Activated T-helper 9 cell treated with anti-CD3 and anti-CD28 coated beads, Interleukin-2, amount 50 U/mL, for 16 hours (primary cell): ENCODE results near the gene LRRC3C.
A peak's percentile ranks its signal among the peaks of the same experiment; 100 is the strongest.
"Not testable (repeated sequence)": the region's sequence is repeated elsewhere in the genome, so short reads cannot be mapped to it uniquely, and the experiment has no call there.

ENCODE experiments used
- DNase-seq: peaks from one replicate; pipeline ENCODE4 v3.0.0-alpha.2; 2020; ENCODE audit warnings: low read depth

The LRRC3C gene, protein sequence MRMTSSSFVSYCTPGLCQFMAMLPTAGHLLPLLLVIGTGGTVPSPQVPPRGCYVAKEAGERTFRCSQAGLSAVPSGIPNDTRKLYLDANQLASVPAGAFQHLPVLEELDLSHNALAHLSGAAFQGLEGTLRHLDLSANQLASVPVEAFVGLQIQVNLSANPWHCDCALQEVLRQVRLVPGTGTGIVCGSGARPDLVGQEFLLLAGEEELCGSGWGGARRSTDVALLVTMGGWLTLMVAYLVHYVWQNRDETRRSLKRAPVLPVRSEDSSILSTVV

DNA sequence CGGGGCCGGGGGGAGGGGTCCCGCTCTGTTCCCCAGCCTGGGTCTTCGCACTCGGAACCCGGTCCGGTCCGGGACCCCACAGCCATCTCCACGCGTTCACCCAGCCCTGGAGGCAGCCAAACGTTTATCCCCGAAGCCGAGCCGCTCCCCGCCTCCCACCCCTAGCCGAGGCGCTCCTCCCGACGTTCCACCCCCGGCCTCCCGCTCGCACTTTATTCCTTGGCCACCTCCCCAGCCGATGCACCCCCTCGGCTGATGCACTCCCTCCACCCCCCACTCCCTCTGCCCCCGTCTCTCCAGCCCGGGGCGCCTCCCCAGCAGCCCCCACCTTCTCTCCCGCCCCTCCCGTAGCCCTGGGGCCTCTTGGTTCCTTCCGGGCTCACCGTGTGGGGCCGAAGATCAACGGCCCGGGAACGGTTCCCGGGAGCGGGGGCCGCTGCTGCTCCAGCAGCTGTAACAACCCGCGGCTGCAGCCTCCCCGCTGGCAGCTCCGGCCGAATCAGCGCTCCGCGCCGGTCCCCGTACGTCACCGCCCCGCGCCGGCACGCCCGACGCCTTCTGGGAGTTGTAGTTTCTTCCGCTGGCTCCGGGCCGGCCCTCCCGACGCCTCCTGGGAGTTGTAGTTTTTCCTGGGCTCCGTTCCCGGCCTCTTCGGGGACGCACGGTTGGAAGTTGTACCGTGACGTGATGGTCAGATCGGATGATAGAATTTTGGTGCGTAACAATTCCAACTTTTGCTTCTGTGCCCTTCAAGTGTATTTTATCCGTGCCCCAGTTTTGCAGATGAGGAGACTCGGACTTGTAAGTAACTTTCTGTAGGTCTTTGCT, at the start of gene LRRC3C, which contains the start of gene ORMDL3:
LRRC3C (plus strand) TSS at position 632 of the 828 bp plus-strand sequence. CDS start 13,792 bp downstream, outside the sequence.
ORMDL3 (minus strand) TSS at position 501 of the 828 bp plus-strand sequence. CDS start 3,398 bp downstream, outside the sequence.
- peak; percentile 88 for DNase-seq

GRCh38 chr17:39886102-39886501, 41.4 kb upstream of the LRRC3C start:
- not testable (repeated sequence) for DNase-seq

DNA sequence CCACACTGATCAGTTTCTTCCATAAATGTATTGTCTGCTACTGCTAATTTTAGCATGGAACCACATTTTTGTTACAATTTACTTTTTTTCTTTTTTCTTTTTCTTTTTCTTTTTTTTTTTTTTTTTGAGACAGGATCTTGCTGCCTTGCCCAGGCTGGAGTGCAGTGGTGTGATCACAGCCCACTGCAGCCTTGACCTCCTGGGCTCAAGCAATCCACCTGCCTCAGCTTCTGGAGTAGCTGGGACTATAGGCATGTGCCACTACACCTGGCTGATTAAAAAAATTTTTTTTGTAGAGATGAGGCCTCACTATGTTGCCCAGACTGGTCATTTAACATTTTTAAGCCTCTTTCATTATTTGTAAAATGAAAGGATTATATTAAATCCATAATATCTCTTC, 40.5 kb upstream of the LRRC3C start:
- DNase-seq, result no peak

GRCh38 chr17:39889200-39889599, 38.3 kb upstream of the LRRC3C start:
- no peak for DNase-seq

DNA sequence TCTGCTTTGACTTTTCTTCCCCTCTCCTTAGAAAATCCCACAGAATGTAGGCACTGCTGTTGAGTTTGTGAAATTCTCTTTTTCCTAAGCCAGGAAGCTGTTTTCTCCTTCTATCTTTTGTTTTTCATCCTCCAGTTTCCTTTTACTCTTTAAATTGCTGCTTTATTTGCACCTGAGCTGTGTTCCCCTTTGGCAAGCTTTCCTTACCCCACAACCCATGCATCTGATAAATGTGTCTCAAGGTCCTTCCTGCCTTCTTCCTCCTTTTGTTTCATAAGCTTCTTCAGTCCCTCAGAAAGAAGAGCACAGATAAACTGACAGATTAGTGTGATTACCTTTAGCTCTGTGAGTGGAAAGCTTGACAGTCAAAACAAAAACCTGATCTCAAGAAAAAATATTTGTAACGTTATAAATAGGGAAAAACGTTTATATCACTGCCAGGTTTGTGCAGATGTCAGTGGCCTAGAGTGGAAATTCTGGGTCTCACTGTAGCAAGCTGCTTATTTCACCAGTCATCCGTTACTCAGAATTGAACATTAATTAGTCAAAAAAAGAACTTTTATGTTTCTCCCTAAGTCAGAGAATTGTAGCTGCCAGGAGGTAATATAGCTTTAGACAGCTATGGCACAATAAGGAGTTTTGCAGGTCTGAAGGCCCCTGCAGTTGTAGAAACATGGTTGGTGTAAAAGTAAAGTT, 32.7 kb upstream of the LRRC3C start:
- no peak for DNase-seq

GRCh38 chr17:39898088-39898487, 29.4 kb upstream of the LRRC3C start:
- DNase-seq, result no peak

DNA sequence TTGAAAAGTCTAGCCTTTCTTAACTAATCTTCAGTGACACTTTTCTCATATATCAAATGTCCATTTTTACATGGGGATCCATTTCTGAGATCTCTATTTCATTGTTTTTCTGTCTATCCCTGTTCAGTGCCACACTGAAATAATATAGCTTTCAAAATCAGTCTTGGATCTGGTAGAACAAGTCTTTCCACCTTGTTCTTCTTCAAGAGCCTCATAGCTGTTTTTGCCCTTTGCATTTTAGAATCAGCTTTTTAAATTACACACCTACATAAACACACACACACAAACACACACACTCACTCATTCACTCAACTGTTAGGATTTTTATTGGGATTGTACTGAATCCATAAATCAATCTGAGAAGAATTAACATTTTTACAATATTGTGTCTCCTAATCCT, 28.3 kb upstream of the LRRC3C start:
- no peak for DNase-seq

- not testable (repeated sequence) for DNase-seq
Measured at GRCh38 chr17:39902027-39902426, 25.5 kb upstream of the LRRC3C start.

DNA sequence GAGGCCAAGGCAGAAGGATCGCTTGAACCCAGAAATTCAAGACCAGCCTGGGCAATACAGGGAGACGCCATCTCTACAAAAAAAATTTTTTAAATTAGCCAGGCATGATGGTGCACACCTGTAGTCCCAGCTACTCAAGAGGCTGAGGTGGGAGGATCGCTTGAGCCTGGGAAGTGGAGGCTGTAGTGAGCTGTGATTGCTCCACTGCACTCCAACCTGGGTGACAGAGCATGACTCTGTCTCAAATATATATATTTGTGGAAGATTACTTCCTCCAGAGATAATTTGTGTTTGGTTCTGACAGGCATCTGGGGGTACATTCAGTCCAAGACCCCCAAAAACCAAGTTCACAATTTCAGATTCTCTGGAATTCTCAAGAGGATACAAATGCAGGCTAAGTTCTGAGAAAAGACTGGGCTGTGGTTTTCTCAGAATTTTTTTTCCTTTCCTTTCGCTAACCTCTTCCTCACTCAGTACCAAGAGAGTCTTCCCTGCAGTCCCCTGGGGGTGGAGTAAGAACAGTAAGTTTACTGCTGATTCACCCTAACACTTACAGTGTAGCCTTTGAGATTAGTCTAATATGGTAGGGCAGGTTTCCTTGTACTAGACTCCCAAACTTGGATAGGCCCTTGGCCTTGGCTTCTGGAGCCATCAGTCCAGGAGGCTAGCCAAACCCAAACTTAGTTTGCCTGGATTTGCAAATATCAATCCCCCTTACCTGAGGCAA, 24.2 kb upstream of the LRRC3C start:
- DNase-seq, result no peak

DNA sequence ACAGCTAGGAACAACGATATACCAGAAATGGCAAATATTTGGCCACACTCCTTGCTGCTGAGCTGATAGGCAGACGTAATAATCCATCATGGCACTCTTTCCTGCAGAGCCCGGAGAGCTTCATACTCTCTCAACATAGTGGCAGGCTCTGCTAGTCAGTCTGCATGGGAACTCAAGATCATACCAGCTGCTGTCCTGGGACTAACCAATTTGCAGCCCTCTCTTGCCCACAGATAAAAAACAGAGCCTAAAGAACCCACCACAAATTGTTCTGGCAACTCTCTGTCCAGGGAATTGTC, 22.6 kb upstream of the LRRC3C start:
- no peak for DNase-seq

- no peak for DNase-seq
Measured at GRCh38 chr17:39908789-39909352, 18.7 kb upstream of the LRRC3C start.

DNA sequence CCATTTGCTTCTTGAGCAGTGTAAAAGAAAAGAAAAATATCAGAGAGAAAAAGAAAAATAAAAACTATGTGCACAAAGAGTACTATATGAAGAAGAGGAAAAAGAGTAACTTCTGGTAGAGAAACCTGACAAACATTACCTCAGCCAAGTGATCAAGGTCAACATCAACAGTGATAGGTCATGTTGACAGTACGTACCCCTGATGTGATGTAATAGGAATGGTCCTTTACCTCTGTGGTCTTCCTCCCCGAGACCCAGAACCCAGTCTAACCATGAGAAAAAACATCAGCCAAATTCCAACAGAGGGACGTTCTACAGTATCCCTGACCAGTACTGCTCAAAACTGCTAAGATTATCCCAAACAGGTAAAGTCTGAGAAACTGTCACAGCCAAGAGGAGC, 13.5 kb upstream of the LRRC3C start:
- DNase-seq, result no peak

DNA sequence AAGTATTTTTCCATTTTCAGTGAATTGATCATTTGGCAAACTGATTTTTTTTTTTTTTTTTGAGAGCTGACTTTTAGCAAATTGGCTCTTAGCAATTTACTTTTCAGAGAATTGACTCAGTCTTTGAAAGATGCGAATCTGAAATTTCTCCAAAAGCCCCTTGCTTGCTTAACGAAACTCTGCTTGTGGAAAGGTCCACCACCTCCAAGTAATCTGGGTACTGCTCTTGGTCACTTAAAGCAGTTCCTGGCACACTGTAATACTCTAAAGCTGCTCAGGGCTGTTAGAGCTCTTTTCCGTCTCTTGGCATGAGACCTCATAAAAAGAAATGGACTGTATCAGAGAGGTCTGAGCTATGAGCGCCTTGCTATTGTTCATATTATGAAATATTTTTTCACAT, 12.0 kb upstream of the LRRC3C start:
- DNase-seq, result no peak

GRCh38 chr17:39916918-39917317, 10.6 kb upstream of the LRRC3C start:
- DNase-seq, result no peak

- DNase-seq, result no peak
Measured at GRCh38 chr17:39919087-39919683, 8.3 kb upstream of the LRRC3C start.

DNA sequence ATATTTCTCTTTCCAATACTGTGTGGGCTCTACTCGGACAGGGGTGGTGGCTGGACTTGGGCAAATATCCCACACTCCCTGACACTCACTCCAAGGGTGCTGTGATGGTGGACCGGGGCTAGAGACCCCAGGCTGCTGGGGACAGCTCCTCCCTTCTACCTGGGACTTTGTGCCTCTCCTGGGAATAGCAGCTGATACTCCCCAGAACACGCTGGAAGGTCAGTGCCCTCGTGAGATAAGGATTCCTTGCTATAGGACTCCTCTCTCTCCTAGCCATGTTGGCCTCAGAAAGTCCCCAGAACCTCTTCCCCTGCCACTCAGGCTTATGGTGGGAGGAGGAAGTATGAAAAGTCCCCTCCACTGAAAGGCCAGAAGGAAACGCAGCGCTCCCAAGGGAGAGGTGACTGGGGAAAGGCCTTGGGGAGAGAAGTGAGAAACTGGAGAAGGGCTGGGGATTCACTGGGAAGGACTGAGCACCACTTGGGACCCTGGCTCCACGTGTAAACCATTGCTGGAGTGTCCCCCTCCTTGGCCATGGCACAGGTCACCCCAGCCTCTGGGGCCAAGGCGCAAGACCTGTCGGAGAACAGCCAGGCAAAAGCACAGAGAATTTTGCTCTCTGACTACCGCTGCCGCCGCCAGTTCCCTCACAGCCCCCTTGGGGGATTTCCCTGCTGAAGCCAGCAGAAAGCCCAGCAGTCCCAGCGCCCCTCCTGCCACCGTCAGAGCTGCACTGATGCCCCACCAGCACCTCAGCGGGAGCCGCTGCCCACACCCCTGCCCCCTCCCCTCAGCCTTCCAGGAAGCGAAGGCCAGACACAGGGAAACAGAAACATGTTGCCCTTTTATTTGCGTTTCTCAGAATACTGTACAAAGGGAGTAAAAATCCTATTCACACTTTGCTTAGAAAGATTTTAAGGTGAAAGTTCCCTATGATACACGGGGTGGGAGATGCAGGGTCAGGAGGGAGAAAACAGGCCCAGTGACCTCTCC, 7.0 kb upstream of the LRRC3C start:
- DNase-seq, result peak; percentile 25

- DNase-seq, result no peak
Measured at GRCh38 chr17:39921323-39921722, 6.2 kb upstream of the LRRC3C start.

DNA sequence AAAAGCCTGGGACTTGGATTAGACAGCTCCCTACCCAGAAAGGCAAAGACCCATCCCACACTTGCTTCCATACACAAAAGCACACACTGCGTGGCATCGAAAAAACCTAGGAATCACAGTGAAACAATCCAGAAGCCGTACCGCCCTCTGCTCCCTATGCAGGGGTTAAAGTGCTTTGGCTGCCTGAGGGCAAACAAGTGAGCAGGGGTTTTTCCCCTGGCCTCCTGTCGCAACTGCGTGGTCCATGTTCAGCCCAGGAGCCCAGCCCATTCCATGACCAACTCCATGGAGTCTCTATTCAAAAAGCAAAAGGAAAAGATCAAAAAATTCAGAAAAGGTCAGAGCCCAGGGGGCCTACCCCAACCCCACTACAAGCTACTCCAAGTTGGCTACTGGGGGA, 5.5 kb upstream of the LRRC3C start:
- no peak for DNase-seq

GRCh38 chr17:39923230-39923629, 4.3 kb upstream of the LRRC3C start:
- no peak for DNase-seq
